Activated T-helper 2 cell treated with anti-CD3 and anti-CD28 coated beads, Interferon-gamma antibody, Interleukin-2, Interleukin-4, amounts not matched to agents 10 μg/mL and 5 μg/mL and 100 μg/mL, durations not matched to agents 14 hours and 24 hours and 36 hours (primary cell): ENCODE results near the gene NPAS3. TPM values are rescaled to one million over a fixed set of nuclear protein-coding genes. Genes with fewer than 3 reads are reported as not detected.

ENCODE experiments used
- DNase-seq: peaks from one replicate; pipeline ENCODE4 v3.0.0; 2021; ENCODE audit warnings: low spot score
- H3K27ac Mint-ChIP-seq: one replicate; pipeline ENCODE4 v1.8.0; 2021; ENCODE audit warnings: mixed read lengths
- H3K27me3 Mint-ChIP-seq: one replicate; pipeline ENCODE4 v1.8.0; 2021; ENCODE audit warnings: low read depth, mixed read lengths
- H3K36me3 Mint-ChIP-seq: one replicate; pipeline ENCODE4 v1.8.0; 2021; ENCODE audit warnings: low read depth, mixed read lengths
- H3K4me1 Mint-ChIP-seq: one replicate; pipeline ENCODE4 v1.8.0; 2021; ENCODE audit warnings: low read depth, mixed read lengths
- H3K4me3 Mint-ChIP-seq: one replicate; pipeline ENCODE4 v1.8.0; 2021; ENCODE audit warnings: low read depth, mild to moderate bottlenecking, moderate library complexity, mixed read lengths
- H3K9me3 Mint-ChIP-seq: one replicate; pipeline ENCODE4 v1.8.0; 2021; ENCODE audit warnings: mixed read lengths
- intact Hi-C: fragments of 100-400 bp; cut with micrococcal nuclease; formaldehyde crosslinking; loops from one replicate; pipeline ENCODE4 v1.15.1; 2023
- total RNA-seq: library from RNA; stranded (reverse); gene quantifications from 2 replicates; pipeline ENCODE4 v1.2.3, GENCODE V29; 2022

Gene NPAS3
- total RNA-seq, 1 donor from 2014 or later, result not detected

DNA sequence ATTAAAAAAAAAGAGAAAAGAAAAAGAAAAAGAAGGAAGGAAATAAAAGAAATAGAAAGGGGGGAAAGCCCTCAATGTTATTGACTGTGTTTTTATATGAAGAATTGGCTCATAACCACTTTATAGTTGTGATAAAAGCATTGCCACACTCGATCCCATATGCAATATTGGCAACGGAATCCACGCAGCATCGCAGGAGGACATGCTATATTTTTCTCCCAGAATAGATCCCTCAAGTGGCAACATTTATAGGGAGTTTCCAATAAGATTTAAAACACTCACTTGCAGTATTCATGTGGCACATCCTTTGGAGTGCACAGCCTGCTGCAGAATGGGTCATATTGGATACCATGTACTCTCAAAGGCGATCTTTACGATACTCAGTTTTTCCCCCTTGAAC lies 788.9 kb downstream of the NPAS3 start:
- Mint-ChIP-seq H3K27ac (no peak overlapping the region), H3K27me3 (peaks cover 2% of the 10 kb centered on the region), H3K9me3 (no peaks in the 10 kb centered on the region), H3K4me3 (no peak overlapping the region), H3K4me1 (no peaks in the 10 kb centered on the region), H3K36me3 (no peaks in the 10 kb centered on the region)
- intact Hi-C loops, result no loop called here
- DNase-seq, result no peak

GRCh38 chr14:33728010-33728498 lies 789.4 kb downstream of the NPAS3 start:
- H3K9me3 Mint-ChIP-seq, result no peaks in the 10 kb centered on the region
- intact Hi-C loops, result no loop called here
- H3K27me3 Mint-ChIP-seq, result peaks cover 2% of the 10 kb centered on the region
- H3K27ac Mint-ChIP-seq, result no peak overlapping the region
- H3K4me1 Mint-ChIP-seq, result no peaks in the 10 kb centered on the region
- DNase-seq, result no peak
- H3K4me3 Mint-ChIP-seq, result no peak overlapping the region
- no peaks in the 10 kb centered on the region for H3K36me3 Mint-ChIP-seq

GRCh38 chr14:33730156-33730555 lies 791.5 kb downstream of the NPAS3 start:
- Mint-ChIP-seq H3K4me3 (no peak overlapping the region), H3K27ac (no peak overlapping the region), H3K4me1 (peaks cover 10% of the 10 kb centered on the region), H3K9me3 (peaks cover 3% of the 10 kb centered on the region), H3K27me3 (peaks cover 2% of the 10 kb centered on the region), H3K36me3 (no peaks in the 10 kb centered on the region)
- DNase-seq, result no peak
- intact Hi-C loops, result no loop called here

GRCh38 chr14:33732175-33732574 lies 793.5 kb downstream of the NPAS3 start:
- intact Hi-C loops, result no loop called here

DNA sequence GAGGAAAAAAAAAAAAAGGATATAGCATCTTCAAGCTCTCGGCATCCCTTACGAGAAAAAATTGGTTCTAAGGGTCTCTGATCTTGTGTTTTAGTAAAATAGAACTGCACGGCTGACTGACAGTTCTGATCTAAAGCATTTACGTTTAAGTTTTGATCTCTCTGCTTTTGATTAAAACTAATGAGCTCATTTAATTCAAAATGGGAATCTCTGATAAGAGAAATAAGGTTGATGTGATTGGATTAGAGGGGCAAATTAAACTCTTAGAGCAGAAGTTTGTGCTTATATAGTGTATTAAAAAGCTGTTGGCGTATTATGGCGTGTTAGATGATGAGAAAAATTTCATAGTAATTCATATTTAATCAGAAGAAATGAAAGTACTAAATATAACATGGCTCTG lies 794.6 kb downstream of the NPAS3 start:
- Mint-ChIP-seq H3K36me3 (no peaks in the 10 kb centered on the region), H3K9me3 (peaks cover 3% of the 10 kb centered on the region), H3K27ac (no peak overlapping the region), H3K4me3 (no peak overlapping the region), H3K27me3 (peaks cover 2% of the 10 kb centered on the region), H3K4me1 (peaks cover 10% of the 10 kb centered on the region)
- intact Hi-C loops, result no loop called here
- no peak for DNase-seq

More at GRCh38 chr14:33732175-33732574, 793.5 kb downstream of the NPAS3 start:
- Mint-ChIP-seq H3K27me3 (peaks cover 2% of the 10 kb centered on the region), H3K4me3 (no peak overlapping the region), H3K36me3 (no peaks in the 10 kb centered on the region), H3K27ac (no peak overlapping the region), H3K9me3 (peaks cover 3% of the 10 kb centered on the region), H3K4me1 (peaks cover 10% of the 10 kb centered on the region)
- no peak for DNase-seq

- peaks cover 2% of the 10 kb centered on the region for H3K27me3 Mint-ChIP-seq
- peaks cover 3% of the 10 kb centered on the region for H3K9me3 Mint-ChIP-seq
- intact Hi-C loops, result no loop called here
- H3K36me3 Mint-ChIP-seq, result no peaks in the 10 kb centered on the region
- no peak overlapping the region for H3K4me3 Mint-ChIP-seq
- H3K4me1 Mint-ChIP-seq, result peaks cover 10% of the 10 kb centered on the region
- H3K27ac Mint-ChIP-seq, result no peak overlapping the region
- DNase-seq, result no peak
Measured at GRCh38 chr14:33733721-33734120, 795.0 kb downstream of the NPAS3 start.

DNA sequence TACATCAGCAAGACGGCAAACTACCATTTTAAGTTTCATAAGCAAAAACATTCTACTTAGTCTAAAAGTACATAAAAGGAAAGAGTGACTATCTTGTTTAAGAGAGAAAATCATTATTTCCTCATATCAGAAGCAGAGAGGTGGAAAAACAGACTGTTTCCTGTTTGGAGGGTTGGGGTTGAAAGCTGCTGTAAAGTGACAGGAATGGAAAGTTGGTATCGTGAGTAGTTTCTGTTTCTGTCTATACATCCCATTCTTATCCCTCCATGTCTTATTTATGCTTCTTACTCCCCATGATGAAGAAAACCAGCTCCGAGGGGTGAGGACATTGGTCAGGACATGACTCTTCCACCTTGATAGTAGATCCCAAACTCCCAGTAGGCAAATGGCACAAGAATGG lies 795.7 kb downstream of the NPAS3 start:
- Mint-ChIP-seq H3K27me3 (peaks cover 2% of the 10 kb centered on the region), H3K9me3 (peaks cover 3% of the 10 kb centered on the region), H3K4me3 (no peak overlapping the region), H3K27ac (no peak overlapping the region), H3K4me1 (peaks cover 10% of the 10 kb centered on the region), H3K36me3 (no peaks in the 10 kb centered on the region)
- DNase-seq, result no peak
- intact Hi-C loops, result no loop called here

DNA sequence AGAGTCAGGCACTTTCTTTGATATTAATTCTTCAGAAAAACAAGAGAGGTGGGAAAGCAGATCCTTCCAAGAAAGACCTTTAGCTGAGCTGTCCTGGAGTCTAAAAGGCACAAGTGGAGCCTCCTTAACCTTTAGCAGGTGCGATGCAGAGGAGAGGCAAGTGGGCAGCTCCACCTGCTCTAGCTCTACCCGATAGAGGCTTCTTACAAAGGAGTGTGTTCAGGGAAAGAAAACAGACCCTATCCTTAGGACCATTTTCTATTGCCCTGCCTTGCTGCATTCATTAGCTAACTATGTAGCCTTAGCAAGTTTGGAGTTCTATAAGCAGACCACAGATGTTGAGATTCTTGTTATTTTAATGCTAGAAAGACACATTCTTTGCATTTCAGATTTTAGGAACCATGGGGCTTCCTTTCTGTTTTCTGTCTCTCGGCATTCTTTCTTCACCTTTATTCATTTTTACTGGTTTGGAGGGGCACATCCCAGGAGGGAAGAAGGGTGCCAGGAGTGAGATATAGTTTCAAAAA lies 797.7 kb downstream of the NPAS3 start:
- no peak overlapping the region for H3K4me3 Mint-ChIP-seq
- peaks cover 10% of the 10 kb centered on the region for H3K4me1 Mint-ChIP-seq
- H3K27ac Mint-ChIP-seq, result no peak overlapping the region
- H3K9me3 Mint-ChIP-seq, result peaks cover 3% of the 10 kb centered on the region
- H3K27me3 Mint-ChIP-seq, result peaks cover 2% of the 10 kb centered on the region
- intact Hi-C loops, result no loop called here
- no peak for DNase-seq
- no peaks in the 10 kb centered on the region for H3K36me3 Mint-ChIP-seq

DNA sequence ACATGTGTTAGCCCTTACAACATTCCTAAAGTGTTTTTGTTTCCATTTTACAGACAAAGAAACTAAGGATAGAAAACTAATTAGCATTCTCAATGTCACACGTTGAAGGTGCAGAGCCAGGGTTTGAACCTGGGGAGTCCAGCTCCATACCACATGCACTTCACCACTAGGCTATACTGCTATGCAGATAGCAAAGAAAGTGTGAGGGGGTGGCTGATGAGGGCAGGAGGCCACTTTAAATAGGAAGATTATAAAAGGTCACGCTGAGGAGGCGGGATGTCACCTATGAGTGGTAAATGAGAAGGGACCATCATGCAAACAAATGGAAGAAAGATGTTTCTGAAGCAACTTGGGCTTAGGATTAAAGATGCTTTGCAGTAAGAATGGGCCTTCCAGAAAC lies 798.3 kb downstream of the NPAS3 start:
- DNase-seq, result no peak
- no peak overlapping the region for H3K4me3 Mint-ChIP-seq
- intact Hi-C loops, result no loop called here
- no peaks in the 10 kb centered on the region for H3K36me3 Mint-ChIP-seq
- no peak overlapping the region for H3K27ac Mint-ChIP-seq
- H3K4me1 Mint-ChIP-seq, result peaks cover 10% of the 10 kb centered on the region
- H3K9me3 Mint-ChIP-seq, result peaks cover 3% of the 10 kb centered on the region
- peaks cover 2% of the 10 kb centered on the region for H3K27me3 Mint-ChIP-seq

- Mint-ChIP-seq H3K9me3 (peaks cover 3% of the 10 kb centered on the region), H3K4me3 (no peak overlapping the region), H3K27ac (no peak overlapping the region), H3K36me3 (no peaks in the 10 kb centered on the region), H3K27me3 (no peaks in the 10 kb centered on the region), H3K4me1 (peaks cover 12% of the 10 kb centered on the region)
- intact Hi-C loops, result no loop called here
- no peak for DNase-seq
Measured at GRCh38 chr14:33737446-33737845, 798.8 kb downstream of the NPAS3 start.

DNA sequence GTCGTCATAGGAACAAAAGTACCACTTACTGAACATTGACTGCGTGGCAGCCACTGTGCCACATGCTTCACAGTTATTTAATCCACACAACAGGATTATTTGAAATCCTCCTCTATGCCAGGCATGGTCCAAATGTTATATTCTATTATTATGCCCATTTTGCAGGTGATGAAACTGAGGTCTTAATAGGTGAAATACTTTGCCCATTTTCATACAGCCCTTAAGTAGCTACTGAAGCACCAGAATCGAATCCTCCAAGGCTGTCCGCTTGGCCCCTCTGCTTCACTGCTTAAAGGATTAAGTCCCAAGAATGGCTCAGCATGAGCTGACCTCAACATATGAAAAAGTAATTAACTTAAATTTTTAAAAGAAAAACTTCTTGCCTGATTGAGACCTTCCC lies 799.4 kb downstream of the NPAS3 start:
- H3K9me3 Mint-ChIP-seq, result peaks cover 3% of the 10 kb centered on the region
- intact Hi-C loops, result no loop called here
- no peaks in the 10 kb centered on the region for H3K27me3 Mint-ChIP-seq
- H3K4me1 Mint-ChIP-seq, result peaks cover 12% of the 10 kb centered on the region
- H3K36me3 Mint-ChIP-seq, result no peaks in the 10 kb centered on the region
- no peak overlapping the region for H3K4me3 Mint-ChIP-seq
- DNase-seq, result no peak
- H3K27ac Mint-ChIP-seq, result no peak overlapping the region

- Mint-ChIP-seq H3K9me3 (peaks cover under 1% of the 10 kb centered on the region), H3K36me3 (no peaks in the 10 kb centered on the region), H3K27me3 (no peaks in the 10 kb centered on the region), H3K4me1 (peaks cover 10% of the 10 kb centered on the region), H3K27ac (no peak overlapping the region), H3K4me3 (no peak overlapping the region)
- DNase-seq, result no peak
- intact Hi-C loops, result no loop called here
Measured at GRCh38 chr14:33738491-33738890, 799.8 kb downstream of the NPAS3 start.

DNA sequence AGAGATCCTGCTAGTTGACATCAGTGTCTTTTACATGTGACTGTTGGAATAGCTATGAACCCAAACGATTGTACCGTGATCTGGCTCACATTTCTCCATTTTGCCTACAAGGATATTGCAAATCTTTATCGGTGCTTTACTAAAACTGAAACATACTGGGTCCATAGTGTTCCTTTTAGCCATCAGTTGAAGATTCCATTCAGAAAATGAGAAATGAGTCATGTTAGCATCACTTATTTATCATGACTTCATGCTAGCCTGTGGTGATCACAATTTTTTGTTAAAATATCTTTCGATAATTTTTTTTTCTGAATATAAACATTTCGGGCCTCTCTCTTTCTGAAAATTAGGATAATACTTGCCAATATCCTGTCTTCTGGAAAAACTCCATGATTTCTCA lies 801.9 kb downstream of the NPAS3 start:
- Mint-ChIP-seq H3K9me3 (no peaks in the 10 kb centered on the region), H3K4me3 (no peak overlapping the region), H3K36me3 (no peaks in the 10 kb centered on the region), H3K4me1 (peaks cover 2% of the 10 kb centered on the region), H3K27me3 (no peaks in the 10 kb centered on the region), H3K27ac (no peak overlapping the region)
- no peak for DNase-seq
- intact Hi-C loops, result no loop called here

DNA sequence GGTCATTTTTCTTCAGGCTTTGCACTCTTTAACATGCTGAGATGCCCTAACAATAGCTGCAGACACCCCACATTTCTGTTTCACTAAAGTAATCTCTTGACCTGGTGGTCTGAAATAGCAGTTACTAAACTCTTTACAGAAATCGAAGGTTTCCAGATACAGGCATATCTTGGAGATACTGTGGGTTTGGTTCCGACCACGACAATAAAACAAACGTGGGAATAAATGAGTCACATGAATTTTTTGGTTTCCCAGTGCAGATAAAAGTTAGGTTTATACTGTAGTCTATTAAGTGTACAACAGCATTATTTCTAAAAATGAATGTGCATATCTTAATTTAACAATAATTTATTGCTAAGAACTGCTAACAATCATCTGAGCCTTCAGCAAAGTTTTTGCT lies 803.5 kb downstream of the NPAS3 start:
- Mint-ChIP-seq H3K9me3 (no peaks in the 10 kb centered on the region), H3K36me3 (no peaks in the 10 kb centered on the region), H3K27me3 (no peaks in the 10 kb centered on the region), H3K4me3 (no peak overlapping the region), H3K27ac (no peak overlapping the region), H3K4me1 (peaks cover 2% of the 10 kb centered on the region)
- no peak for DNase-seq
- intact Hi-C loops, result no loop called here
